Measurements from ENCODE around the gene INPP5A. TPM values are rescaled to one million over a fixed set of nuclear protein-coding genes. Genes with fewer than 3 reads are reported as not detected.
A peak's percentile ranks its signal among the peaks of the same experiment; 100 is the strongest.
"Not testable (repeated sequence)": the region's sequence is repeated elsewhere in the genome, so short reads cannot be mapped to it uniquely, and the experiment has no call there.

INPP5A gene
- total RNA-seq, 1 donor from 2014 or later = 35.4 TPM

DNA sequence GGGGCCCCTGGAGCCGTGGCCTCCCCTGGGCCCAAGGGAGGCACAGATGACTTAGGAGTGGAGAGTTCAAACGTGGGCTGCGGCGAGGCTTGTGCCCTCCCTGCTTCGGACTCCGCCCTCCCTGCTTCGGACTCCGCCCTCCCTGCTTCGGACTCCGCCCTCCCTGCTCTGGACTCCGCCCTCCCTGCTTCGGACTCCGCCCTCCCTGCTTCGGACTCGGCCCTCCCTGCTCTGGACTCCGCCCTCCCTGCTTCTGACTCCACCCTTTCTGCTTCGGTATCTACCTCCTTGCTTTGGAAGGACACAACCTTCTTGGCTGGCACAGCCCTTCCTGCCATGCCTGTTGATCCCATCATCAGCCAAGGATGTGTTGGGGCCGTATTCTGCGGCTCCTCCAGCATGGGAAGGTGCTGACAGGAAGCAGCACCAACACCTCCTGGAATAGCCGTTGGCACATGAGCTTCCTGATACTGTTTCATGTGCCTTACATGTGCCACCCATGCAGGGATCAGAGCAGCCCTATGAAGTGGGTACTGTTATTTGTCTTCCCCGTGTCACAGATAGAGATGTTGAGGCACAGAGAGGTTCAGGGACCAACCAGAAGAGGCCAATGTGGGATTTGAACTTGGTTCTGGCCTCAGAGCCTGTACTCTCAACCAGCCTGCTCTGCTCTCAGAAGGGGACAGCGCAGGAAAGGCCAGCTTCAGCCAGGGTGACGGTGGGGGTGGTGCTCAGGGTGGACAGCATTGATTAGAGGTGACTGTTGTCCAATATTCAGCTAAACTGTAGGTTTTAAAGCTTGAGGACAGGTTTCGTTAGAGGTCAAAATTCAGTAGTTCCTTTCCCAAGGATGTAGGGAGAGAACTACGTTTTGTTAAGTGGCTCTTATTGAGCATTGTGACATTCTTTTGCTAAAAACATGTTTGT is 133.9 kb downstream of the INPP5A start:
- H3K9me3 Mint-ChIP-seq = peaks cover 3% of the 10 kb centered on the region
- peak overlapping the region; percentile 78 for H3K27ac Mint-ChIP-seq (ENCODE audit: unreplicated experiment)
- TF ChIP-seq, protein P1, sequence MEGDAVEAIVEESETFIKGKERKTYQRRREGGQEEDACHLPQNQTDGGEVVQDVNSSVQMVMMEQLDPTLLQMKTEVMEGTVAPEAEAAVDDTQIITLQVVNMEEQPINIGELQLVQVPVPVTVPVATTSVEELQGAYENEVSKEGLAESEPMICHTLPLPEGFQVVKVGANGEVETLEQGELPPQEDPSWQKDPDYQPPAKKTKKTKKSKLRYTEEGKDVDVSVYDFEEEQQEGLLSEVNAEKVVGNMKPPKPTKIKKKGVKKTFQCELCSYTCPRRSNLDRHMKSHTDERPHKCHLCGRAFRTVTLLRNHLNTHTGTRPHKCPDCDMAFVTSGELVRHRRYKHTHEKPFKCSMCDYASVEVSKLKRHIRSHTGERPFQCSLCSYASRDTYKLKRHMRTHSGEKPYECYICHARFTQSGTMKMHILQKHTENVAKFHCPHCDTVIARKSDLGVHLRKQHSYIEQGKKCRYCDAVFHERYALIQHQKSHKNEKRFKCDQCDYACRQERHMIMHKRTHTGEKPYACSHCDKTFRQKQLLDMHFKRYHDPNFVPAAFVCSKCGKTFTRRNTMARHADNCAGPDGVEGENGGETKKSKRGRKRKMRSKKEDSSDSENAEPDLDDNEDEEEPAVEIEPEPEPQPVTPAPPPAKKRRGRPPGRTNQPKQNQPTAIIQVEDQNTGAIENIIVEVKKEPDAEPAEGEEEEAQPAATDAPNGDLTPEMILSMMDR (conservative IDR thresholded peaks at IDR 0.05) = no peak
- peaks cover 11% of the 10 kb centered on the region for H3K27me3 Mint-ChIP-seq (ENCODE audit: low read depth)
- no peak overlapping the region for H3K4me3 Mint-ChIP-seq
- H3K36me3 Mint-ChIP-seq (ENCODE audit: low read depth) = peaks cover 5% of the 10 kb centered on the region
- no peak for DNase-seq (ENCODE audit: low read depth, low spot score)
- H3K4me1 Mint-ChIP-seq = no peaks in the 10 kb centered on the region

DNA sequence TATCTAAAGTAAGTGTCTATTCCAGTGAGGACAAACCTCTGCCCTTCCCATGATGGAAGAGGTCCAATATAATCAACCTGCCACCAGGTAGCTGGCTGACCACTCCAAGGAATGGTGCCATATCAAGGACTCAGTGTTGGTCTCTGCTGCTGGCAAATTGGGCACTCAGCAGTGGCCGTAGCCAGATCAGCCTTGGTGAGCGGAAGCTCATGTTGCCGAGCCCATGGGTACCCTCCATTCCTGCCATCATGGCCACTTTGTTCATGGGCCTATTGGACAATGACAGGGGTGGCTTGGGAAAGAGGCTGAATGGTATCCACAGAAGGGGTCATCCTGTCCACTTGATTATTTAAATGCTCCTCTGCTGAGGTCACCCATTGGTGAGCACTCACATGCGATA is 136.2 kb downstream of the INPP5A start:
- H3K36me3 Mint-ChIP-seq (ENCODE audit: low read depth); H3K4me3 Mint-ChIP-seq; H3K9me3 Mint-ChIP-seq; DNase-seq (ENCODE audit: low read depth, low spot score); H3K4me1 Mint-ChIP-seq; H3K27ac Mint-ChIP-seq (ENCODE audit: unreplicated experiment): not testable (repeated sequence)
- peaks cover 11% of the 10 kb centered on the region for H3K27me3 Mint-ChIP-seq (ENCODE audit: low read depth)

DNA sequence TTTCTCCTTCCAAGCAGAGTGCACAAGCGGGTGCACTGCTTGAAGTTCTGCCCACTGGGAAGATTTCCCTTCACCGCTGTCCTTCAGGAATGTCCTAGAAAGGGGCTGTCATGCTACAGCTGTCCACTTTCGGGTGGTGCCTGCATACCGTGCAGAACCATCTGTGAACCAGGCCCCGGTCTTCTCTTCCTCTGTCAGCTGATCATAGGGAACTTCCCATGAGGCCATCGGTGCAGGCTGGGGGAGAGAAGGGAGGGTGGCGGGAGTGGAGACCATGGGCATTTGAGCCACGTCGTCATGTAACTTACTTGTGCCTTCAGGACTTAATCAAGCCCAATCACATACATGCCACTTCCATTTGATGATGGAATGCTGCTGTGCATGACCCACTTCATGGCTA is 136.7 kb downstream of the INPP5A start:
- no peak for DNase-seq (ENCODE audit: low read depth, low spot score)

DNA sequence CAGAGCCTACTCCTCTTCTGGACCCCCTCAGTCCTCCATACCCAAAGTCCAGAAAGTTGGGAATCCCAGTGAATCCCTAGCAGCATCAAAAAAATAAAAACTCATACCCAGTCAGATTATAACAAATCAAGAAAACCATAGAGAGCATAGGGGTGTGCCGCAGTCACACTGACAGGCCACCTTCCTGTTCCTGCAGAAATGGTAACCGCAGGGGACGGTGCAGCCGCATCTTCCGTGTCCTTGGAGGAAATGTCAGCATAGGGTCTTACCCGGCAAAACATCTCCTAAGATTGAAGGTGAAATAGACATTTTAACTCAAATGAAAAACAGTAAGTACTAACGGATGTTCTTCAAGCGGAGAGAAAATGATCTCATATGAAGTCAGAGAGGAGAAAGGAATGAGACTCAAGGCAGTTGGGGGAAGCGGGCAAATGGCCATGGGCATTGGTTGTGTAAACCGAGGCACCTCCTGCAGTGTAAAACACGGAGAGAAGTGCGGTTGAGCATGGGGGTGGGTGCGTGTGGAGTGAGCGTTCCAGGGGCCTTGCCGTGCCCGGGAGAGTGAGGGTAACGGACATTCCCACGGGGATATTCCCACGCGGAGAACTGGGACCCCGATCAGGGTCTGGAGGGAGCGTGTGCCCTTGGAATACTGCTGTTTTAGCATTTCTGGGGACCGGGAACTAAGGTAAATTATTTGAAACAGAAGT is 137.6 kb downstream of the INPP5A start:
- peaks cover 7% of the 10 kb centered on the region for H3K4me1 Mint-ChIP-seq

More for the DNA sequence above, 136.7 kb downstream of the INPP5A start:
- no peak overlapping the region for H3K4me3 Mint-ChIP-seq
- peaks cover 3% of the 10 kb centered on the region for H3K9me3 Mint-ChIP-seq
- TF ChIP-seq, protein P1 (conservative IDR thresholded peaks at IDR 0.05) = no peak
- H3K36me3 Mint-ChIP-seq (ENCODE audit: low read depth) = peaks cover 8% of the 10 kb centered on the region
- H3K27ac Mint-ChIP-seq (ENCODE audit: unreplicated experiment) = no peak overlapping the region
- H3K27me3 Mint-ChIP-seq (ENCODE audit: low read depth) = peaks cover 11% of the 10 kb centered on the region
- H3K4me1 Mint-ChIP-seq = peaks cover 7% of the 10 kb centered on the region

DNA sequence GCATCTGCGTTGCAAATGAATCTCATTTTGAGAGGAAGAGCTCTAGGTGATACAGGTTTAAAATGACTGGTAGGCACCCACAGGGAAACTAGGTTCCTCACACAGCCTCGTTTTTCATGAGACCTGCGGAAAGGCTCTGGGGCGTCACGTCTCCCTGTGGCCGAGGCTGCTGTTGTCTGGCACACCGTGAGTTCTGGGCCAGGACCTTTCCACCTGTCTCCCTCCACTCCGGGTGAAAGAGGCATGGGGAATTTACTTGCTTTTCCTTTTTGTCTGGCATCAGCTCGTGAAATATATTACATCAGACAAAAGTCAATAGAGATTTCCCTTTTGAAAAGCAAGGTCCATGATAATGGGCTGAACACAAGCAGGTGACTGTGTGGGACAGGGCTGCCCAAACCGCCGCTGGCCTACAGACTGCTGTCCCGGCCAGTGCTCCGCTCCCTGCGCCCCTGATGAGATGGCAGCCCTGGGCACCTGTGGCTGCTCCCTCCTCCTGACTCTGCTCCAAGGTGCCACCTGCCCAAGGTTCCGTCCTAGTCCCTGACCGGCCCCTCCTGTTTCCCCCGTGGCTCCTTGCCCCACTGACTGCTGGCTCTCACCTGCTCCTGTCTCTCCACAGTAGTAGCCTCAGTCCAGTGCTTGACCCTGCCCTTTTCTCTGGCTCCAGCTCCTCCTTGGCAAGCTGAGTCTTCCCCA is 138.8 kb downstream of the INPP5A start:
- H3K27ac Mint-ChIP-seq (ENCODE audit: unreplicated experiment) = no peak overlapping the region
- peaks cover 7% of the 10 kb centered on the region for H3K4me1 Mint-ChIP-seq
- no peak overlapping the region for H3K4me3 Mint-ChIP-seq
- H3K9me3 Mint-ChIP-seq = peaks cover 3% of the 10 kb centered on the region
- TF ChIP-seq, protein P1 (conservative IDR thresholded peaks at IDR 0.05) = no peak
- no peak for DNase-seq (ENCODE audit: low read depth, low spot score)
- peaks cover 12% of the 10 kb centered on the region for H3K36me3 Mint-ChIP-seq (ENCODE audit: low read depth)
- H3K27me3 Mint-ChIP-seq (ENCODE audit: low read depth) = peaks cover 10% of the 10 kb centered on the region

More for the DNA sequence above, 137.6 kb downstream of the INPP5A start:
- no peak overlapping the region for H3K27ac Mint-ChIP-seq (ENCODE audit: unreplicated experiment)
- peaks cover 3% of the 10 kb centered on the region for H3K9me3 Mint-ChIP-seq
- H3K27me3 Mint-ChIP-seq (ENCODE audit: low read depth) = peaks cover 11% of the 10 kb centered on the region
- TF ChIP-seq, protein P1 (conservative IDR thresholded peaks at IDR 0.05) = no peak
- no peak overlapping the region for H3K4me3 Mint-ChIP-seq
- peaks cover 12% of the 10 kb centered on the region for H3K36me3 Mint-ChIP-seq (ENCODE audit: low read depth)
- DNase-seq (ENCODE audit: low read depth, low spot score) = no peak
